A673 (cell line): Measurements from ENCODE around the gene APBA1.

ENCODE experiments used
- CTCF ChIP-seq: fragments of 300-800, 200-600 bp; sonication (generic); conservative IDR thresholded peaks from 2 replicates; pipeline ENCODE4 v1.5.1; 2017; ENCODE audit warnings: low read depth, mild to moderate bottlenecking, antibody characterized with exemption, low read length, moderate library complexity, mixed read lengths
- EZH2 ChIP-seq: fragments of 200-600 bp; sonication (generic); IDR thresholded peaks from 2 replicates; pipeline ENCODE4 v1.6.1; 2017; ENCODE audit warnings: borderline replicate concordance, low read depth, mild to moderate bottlenecking, mixed read lengths, antibody characterized with exemption, low read length; ENCODE audit not compliant: poor library complexity, severe bottlenecking

- TF ChIP-seq CTCF (no peak), EZH2 (no peak)
Observed at GRCh38 chr9:69660304-69660703, 11.9 kb downstream of the APBA1 start.
